Measurements from ENCODE around the gene VPS51.

DNA sequence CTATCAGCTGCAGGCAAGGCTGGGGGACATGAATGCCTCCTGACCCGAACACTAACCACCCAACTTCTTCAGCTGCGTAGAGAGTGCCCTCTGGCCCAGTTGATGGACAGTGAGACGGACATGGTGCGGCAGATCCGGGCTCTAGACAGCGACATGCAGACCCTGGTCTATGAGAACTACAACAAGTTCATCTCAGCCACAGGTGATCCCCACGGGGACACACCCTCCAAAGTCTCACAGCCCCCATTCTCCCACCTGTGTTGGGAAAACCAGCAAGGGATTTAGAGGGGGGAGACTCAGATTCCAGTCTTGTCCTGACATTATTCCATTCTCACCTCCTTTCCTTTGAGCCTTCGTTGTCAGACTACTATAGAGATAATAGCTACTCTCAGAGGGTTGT lies 912 bp downstream of the VPS51 start:
- TF ChIP-seq ZNF780A (CRISPR knock-in tag; IDR thresholded peaks at IDR 0.05) (no peak), SMC3 (IDR thresholded peaks at IDR 0.05; ENCODE audit: low read length) (no peak), POLR2AphosphoS5 (IDR thresholded peaks at IDR 0.05; ENCODE audit: low read depth, low read length) (no peak), SALL2 (CRISPR knock-in tag; IDR thresholded peaks at IDR 0.05) (no peak), POLR2A (IDR thresholded peaks at IDR 0.05; ENCODE audit: insufficient read depth in 1 of 2, low read depth in 2 of 2, low read length in 2 of 2) (no peak), CAMTA2 (CRISPR knock-in tag; IDR thresholded peaks at IDR 0.05; ENCODE audit: borderline replicate concordance) (no peak), ATM (IDR thresholded peaks at IDR 0.05; ENCODE audit: borderline replicate concordance) (no peak), SMARCC2 (IDR thresholded peaks at IDR 0.05) (no peak), FOXO1 (CRISPR knock-in tag; IDR thresholded peaks at IDR 0.05) (no peak), ZNF629 (CRISPR knock-in tag; conservative IDR thresholded peaks at IDR 0.05) (no peak)
- TF ChIP-seq, protein P1, sequence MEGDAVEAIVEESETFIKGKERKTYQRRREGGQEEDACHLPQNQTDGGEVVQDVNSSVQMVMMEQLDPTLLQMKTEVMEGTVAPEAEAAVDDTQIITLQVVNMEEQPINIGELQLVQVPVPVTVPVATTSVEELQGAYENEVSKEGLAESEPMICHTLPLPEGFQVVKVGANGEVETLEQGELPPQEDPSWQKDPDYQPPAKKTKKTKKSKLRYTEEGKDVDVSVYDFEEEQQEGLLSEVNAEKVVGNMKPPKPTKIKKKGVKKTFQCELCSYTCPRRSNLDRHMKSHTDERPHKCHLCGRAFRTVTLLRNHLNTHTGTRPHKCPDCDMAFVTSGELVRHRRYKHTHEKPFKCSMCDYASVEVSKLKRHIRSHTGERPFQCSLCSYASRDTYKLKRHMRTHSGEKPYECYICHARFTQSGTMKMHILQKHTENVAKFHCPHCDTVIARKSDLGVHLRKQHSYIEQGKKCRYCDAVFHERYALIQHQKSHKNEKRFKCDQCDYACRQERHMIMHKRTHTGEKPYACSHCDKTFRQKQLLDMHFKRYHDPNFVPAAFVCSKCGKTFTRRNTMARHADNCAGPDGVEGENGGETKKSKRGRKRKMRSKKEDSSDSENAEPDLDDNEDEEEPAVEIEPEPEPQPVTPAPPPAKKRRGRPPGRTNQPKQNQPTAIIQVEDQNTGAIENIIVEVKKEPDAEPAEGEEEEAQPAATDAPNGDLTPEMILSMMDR (CRISPR knock-in tag; IDR thresholded peaks at IDR 0.05), result no peak; the same call in 1 of the 2 replicates
- TF ChIP-seq, protein P2, sequence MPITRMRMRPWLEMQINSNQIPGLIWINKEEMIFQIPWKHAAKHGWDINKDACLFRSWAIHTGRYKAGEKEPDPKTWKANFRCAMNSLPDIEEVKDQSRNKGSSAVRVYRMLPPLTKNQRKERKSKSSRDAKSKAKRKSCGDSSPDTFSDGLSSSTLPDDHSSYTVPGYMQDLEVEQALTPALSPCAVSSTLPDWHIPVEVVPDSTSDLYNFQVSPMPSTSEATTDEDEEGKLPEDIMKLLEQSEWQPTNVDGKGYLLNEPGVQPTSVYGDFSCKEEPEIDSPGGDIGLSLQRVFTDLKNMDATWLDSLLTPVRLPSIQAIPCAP (CRISPR knock-in tag; IDR thresholded peaks at IDR 0.05; ENCODE audit: low read depth), result no peak
- TF ChIP-seq, protein P3, sequence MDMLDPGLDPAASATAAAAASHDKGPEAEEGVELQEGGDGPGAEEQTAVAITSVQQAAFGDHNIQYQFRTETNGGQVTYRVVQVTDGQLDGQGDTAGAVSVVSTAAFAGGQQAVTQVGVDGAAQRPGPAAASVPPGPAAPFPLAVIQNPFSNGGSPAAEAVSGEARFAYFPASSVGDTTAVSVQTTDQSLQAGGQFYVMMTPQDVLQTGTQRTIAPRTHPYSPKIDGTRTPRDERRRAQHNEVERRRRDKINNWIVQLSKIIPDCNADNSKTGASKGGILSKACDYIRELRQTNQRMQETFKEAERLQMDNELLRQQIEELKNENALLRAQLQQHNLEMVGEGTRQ (IDR thresholded peaks at IDR 0.05; ENCODE audit: low read depth, low read length), result no peak
- TF ChIP-seq, protein P3 (CRISPR knock-in tag; IDR thresholded peaks at IDR 0.05; ENCODE audit: borderline replicate concordance), result no peak
